GM18502 (cell line): ENCODE results near the gene PKP2.

Experiments
- ATAC-seq: cut with Tn5 transposase; IDR thresholded peaks from one replicate; pipeline ENCODE4 v1.9.1; 2021; ENCODE audit warnings: mild to moderate bottlenecking; ENCODE audit not compliant: unreplicated experiment, poor library complexity

PKP2 gene

GRCh38 chr12:32896432-32897280 lies at the start of gene PKP2:
Gene PKP2 (minus strand): TSS chr12:32896777. CDS start chr12:32896731, 46 bp downstream.
- ATAC-seq, result peak; percentile 78

- ATAC-seq, result no peak
These were observed 47.6 kb upstream of the PKP2 start for GRCh38 chr12:32944195-32944594.

DNA sequence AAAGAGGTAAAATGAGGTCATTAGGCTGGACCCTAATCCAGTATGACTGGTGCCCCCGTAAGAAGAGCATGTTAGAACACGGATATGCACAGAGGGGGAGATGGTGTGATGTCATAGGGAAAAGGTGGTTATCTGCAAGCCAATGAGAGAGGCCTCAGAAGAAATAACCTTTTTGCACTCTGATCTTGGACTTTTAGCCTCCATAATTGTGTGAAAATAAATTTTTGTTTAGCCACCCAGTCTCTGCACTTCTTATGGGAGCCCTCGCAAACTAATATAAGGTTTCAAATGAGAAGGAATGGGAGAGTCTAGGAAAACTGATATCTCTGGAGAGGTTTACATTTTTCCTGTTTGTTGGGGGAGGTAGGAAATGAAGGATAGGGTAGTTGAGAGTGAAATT lies 43.2 kb upstream of the PKP2 start:
- no peak for ATAC-seq

DNA sequence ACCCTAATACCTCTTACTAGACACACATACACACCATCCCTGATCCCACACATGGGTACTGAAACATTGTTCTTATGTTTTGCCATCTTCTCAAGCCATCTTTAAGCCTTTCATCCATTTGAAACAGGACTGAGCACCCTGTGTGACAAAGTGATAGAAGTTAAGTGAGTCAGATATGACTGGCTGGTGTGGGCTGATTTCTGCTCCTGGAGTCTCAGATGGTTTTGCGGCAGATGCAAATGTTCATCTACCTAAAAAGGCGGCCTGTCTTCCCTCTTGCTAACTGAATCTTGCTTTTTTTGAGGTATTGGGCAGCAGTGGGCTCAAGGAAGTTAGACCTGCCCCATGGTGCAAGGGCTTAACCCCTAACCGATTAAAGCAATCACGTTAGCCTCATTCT lies 30.4 kb upstream of the PKP2 start:
- ATAC-seq, result no peak

GRCh38 chr12:32926356-32926755 lies 29.8 kb upstream of the PKP2 start:
- ATAC-seq, result no peak

DNA sequence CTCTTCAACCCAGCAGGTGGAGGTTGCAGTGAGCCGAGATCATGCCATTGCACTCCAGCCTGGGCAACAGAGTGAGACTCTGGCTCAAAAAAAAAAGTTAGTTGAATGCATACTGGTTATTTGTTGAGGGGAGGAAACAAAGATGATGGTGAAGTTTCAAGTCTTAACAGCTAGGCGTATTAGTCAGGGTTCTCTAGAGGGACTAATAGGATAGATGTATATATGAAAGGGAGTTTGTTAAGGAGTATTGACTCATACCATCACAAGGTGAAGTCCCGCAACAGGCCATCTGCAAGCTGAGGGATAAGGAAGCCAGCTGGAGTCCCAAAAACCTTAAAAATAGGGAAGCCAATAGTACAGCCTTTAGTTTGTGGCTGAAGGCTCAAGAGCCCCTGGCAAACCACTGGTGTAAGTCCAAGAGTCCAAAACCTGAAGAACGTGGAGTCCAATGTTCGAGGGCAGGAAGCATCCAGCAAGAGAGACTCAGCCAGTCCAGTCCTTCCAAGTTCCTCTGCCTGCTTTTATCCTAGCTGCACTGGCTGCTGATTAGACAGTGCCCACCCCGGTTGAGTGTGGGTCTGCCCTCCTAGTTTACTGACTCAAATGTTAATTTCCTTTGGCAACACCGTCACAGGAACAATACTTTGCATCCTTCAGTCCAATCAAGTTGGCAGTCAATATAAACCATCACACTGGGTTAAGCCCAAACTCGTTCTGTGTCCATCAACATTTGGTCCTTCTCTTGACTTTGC lies 26.1 kb upstream of the PKP2 start:
- ATAC-seq, result no peak

DNA sequence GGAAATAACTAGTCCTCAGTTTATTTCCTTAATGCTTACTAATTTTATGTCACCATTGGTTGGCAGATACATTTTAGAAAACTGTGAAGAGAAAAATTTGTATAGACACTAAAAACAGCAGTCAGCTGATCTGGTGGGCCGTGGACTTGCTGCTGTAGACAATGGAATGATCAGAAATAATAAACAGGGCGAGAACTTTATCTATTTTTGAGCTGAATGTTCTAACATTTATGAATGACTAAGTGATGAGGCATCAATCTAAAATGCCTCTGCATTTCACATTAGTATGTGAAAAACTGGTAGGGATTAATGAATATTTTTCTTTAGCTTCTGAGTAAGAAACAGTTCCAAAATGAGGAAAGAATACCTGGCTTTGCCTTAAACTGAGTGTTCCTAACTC lies 24.8 kb upstream of the PKP2 start:
- ATAC-seq, result no peak

GRCh38 chr12:32920506-32921085 lies 24.0 kb upstream of the PKP2 start:
- ATAC-seq, result no peak

DNA sequence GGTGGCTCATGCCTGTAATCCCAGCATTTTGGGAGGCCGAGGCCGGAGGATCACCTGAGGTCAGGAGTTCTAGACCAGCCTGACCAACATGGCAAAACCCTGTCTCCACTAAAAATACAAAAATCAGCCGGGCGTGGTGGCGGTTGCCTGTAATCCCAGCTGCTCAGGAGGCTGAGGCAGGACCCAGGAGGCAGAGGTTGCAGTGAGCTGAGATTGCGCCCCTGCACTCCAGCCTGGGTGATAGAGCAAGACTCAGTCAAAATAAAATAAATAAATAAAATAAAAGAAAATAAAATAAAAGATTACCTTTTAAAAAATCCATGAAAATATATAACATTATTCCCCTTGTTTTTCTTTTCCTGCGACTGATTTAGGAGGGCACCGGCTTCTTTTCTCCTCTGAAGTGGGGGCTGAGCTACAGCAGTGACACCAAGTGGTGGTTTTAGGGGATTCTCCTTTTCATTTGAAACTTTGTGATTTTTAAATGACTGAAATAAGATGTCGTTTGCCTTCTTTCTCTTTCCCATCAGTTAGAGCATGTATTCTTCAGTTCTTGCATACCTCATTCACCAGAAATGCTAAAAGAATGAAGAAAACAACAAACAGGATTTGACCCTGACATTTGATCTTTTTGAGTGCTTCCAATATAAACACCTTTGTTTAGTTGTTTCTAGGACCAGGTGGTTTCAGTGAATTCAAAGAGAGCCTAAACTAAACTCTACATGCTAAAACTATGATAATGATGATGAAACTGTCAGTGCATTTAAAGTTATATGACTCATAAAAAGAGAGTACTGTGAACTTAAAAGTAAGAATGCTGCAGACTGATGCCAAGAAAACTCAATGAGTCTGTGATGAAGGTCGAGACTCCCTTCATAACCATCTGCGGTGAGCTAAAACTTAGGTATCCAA lies 22.6 kb upstream of the PKP2 start:
- ATAC-seq, result peak; percentile 78

DNA sequence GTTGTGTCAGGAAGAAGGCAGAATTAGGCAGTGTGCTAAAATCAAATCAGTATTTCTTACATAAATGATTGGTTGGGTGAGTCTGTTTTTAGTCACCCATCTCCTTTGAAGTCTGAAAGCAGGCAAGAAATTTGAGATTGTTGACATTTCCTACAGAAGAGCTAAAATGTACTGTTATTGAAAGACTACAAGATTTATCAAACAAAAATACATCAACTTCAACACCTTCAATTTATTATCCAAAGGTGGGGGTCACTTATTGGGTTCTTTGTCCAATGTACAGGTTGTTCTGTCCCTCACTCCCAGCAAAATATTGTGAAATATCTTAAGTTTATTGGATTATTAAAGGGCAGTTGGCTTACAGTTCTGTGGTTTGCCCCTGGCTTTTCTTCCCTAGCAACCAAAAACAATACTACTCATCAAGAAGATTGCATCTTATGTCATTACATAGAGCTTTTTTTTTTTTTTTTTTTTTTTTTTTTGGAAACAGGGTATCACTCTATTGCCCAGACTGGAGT lies 20.6 kb upstream of the PKP2 start:
- no peak for ATAC-seq

- no peak for ATAC-seq
These were observed 11.4 kb upstream of the PKP2 start for GRCh38 chr12:32907898-32908476.

DNA sequence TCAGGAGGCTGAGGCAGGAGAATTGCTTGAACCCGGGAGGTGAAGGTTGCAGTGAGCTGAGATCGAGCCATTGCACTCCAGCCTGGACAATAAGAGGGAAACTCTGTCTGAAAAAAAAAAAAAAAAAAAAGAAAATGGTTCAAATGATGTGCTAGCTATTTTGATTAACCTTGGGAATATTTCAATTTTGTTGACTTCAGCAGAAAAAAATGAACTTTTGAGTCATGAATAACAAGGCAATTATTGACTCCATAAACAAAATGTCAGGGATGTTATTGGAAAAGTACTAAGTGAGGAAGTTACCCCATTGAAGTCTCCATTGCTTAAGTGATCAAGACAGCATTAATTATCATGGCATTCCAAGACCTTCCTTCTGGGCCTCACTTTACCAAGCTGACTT lies 10.6 kb upstream of the PKP2 start:
- ATAC-seq, result no peak

- peak; percentile 99 for ATAC-seq
These were observed 10.0 kb upstream of the PKP2 start for GRCh38 chr12:32906399-32907165.

GRCh38 chr12:32903763-32904162 lies 7.2 kb upstream of the PKP2 start:
- no peak for ATAC-seq

- ATAC-seq, result no peak
These were observed 6.7 kb upstream of the PKP2 start for GRCh38 chr12:32903318-32903717.

GRCh38 chr12:32902287-32902997 lies 5.9 kb upstream of the PKP2 start:
- peak; percentile 33 for ATAC-seq

- no peak for ATAC-seq
These were observed 5.0 kb upstream of the PKP2 start for GRCh38 chr12:32901553-32901952.
